Measurements from ENCODE around the gene POM121L2. TPM values are rescaled to one million over a fixed set of nuclear protein-coding genes. Genes with fewer than 3 reads are reported as not detected.

Gene POM121L2
- total RNA-seq, 1 experiment from 2014 or later = not detected

- H3K79me2 ChIP-seq (ENCODE audit: insufficient read depth, low read length) = no peaks in the 10 kb centered on the region
- H3K4me2 ChIP-seq (ENCODE audit: insufficient read depth, insufficient read length, low read length) = peak overlapping the region; percentile 86
- H3K4me1 Mint-ChIP-seq = peaks cover 3 to 8% of the 10 kb centered on the region in 2 experiments; a peak in 3 of 4 replicates
- H3K9ac ChIP-seq (ENCODE audit: extremely low read depth, insufficient read length, low read length) = peak overlapping the region; percentile 26
- H3K4ac ChIP-seq (ENCODE audit: low read depth, low read length) = no peak overlapping the region
- DNase-seq = no peak
- H2BK20ac ChIP-seq (ENCODE audit: low read depth, low read length, poor library complexity, severe bottlenecking) = no peak overlapping the region
- no CpG with 5 or more reads among the region's 30 CpGs for WGBS (ENCODE audit: extremely low coverage, insufficient read length, low lambda C conversion rate)
- no peak overlapping the region for H3K27ac Mint-ChIP-seq
- no peak overlapping the region for H4K8ac ChIP-seq (replicated peaks; ENCODE audit: insufficient read length, low read depth, low read length)
- H3K27me3 Mint-ChIP-seq (ENCODE audit: low read depth) = peaks cover 16% of the 10 kb centered on the region
- no peak for TF ChIP-seq CTCF (conservative IDR thresholded peaks at IDR 0.05)
- no peak overlapping the region for H3K18ac ChIP-seq (ENCODE audit: insufficient read length, low read depth, low read length)
- no peaks in the 10 kb centered on the region; a peak in 1 of 7 replicates for H3K36me3 Mint-ChIP-seq (ENCODE audit: insufficient read depth in 1 of 3, low read depth in 3 of 3)
- no peak overlapping the region for H3K23ac ChIP-seq (ENCODE audit: insufficient read length, low read depth, low read length)
- H3K23me2 ChIP-seq (ENCODE audit: insufficient read length, low read depth, low read length, poor library complexity, severe bottlenecking) = peaks cover 6% of the 10 kb centered on the region
- no peak overlapping the region for H4K91ac ChIP-seq (ENCODE audit: insufficient read length, low read depth, low read length)
- peak overlapping the region; percentile 87 for H2AFZ ChIP-seq (ENCODE audit: low read length)
- H2BK15ac ChIP-seq (ENCODE audit: low read depth, low read length) = no peak overlapping the region
- no peaks in the 10 kb centered on the region for H3K9me3 Mint-ChIP-seq
- no peak overlapping the region for H3T11ph ChIP-seq (ENCODE audit: low read length)
- H3K9me3 ChIP-seq (ENCODE audit: control insufficient read depth, low read depth, low read length) = no peaks in the 10 kb centered on the region
- no peak overlapping the region for H3K56ac ChIP-seq (ENCODE audit: insufficient read length, low read depth, low read length)
- H4K20me1 ChIP-seq (ENCODE audit: control insufficient read depth, insufficient read depth, insufficient read length) = no peaks in the 10 kb centered on the region
- no peak overlapping the region for H4K5ac ChIP-seq (ENCODE audit: insufficient read length, low read depth, low read length)
- no peaks in the 10 kb centered on the region for H3K4me1 ChIP-seq (ENCODE audit: insufficient read depth, low read length)
- H3K27me3 ChIP-seq (ENCODE audit: insufficient read depth, low read length) = no peaks in the 10 kb centered on the region
- no peaks in the 10 kb centered on the region for H3K79me1 ChIP-seq (ENCODE audit: insufficient read depth, low read depth, low read length, poor library complexity, severe bottlenecking)
- H2BK5ac ChIP-seq (ENCODE audit: insufficient read length, low read length) = no peak overlapping the region
- peak overlapping the region; percentile 76 to 84 for H3K4me3 Mint-ChIP-seq
- no peak overlapping the region for H2BK12ac ChIP-seq (ENCODE audit: insufficient read length, low read depth, low read length)
- no peak overlapping the region for H2AK5ac ChIP-seq (ENCODE audit: insufficient read length, low read length)
- H3K14ac ChIP-seq (ENCODE audit: insufficient read depth, low read length) = no peak overlapping the region
- no peak overlapping the region for H2BK120ac ChIP-seq (ENCODE audit: low read depth, low read length, poor library complexity, severe bottlenecking)
- no peak overlapping the region for H3K27ac ChIP-seq (ENCODE audit: insufficient read length, low read depth, low read length)
These were observed 51.2 kb downstream of the POM121L2 start for GRCh38 chr6:27260836-27261375.
